ENCODE results near the gene GRIK5. TPM values are rescaled to one million over a fixed set of nuclear protein-coding genes. Genes with fewer than 3 reads are reported as not detected.

GRIK5 gene
- polyA plus RNA-seq, 1 experiment = 0.05 TPM

DNA sequence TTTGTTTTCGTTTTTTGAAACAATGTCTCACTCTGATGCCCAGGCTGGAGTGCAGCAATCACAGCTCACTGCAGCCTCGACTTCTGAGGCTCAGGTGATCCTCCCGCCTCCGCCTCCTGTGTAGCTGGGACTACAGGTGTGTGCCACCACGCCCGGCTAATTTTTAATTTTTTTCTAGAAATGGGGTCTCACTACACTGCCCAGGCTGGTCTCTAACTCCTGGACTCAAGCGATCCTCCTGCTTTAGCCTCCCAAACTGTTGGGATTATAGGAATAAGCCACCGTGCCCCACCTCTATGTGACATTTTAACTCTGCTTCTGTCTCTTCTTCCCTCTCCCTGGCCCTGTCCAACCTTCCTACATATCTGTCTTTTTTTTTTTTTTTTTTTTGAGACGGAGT, 81.1 kb downstream of the GRIK5 start:
- TF ChIP-seq, protein P1, sequence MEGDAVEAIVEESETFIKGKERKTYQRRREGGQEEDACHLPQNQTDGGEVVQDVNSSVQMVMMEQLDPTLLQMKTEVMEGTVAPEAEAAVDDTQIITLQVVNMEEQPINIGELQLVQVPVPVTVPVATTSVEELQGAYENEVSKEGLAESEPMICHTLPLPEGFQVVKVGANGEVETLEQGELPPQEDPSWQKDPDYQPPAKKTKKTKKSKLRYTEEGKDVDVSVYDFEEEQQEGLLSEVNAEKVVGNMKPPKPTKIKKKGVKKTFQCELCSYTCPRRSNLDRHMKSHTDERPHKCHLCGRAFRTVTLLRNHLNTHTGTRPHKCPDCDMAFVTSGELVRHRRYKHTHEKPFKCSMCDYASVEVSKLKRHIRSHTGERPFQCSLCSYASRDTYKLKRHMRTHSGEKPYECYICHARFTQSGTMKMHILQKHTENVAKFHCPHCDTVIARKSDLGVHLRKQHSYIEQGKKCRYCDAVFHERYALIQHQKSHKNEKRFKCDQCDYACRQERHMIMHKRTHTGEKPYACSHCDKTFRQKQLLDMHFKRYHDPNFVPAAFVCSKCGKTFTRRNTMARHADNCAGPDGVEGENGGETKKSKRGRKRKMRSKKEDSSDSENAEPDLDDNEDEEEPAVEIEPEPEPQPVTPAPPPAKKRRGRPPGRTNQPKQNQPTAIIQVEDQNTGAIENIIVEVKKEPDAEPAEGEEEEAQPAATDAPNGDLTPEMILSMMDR (IDR thresholded peaks at IDR 0.05; ENCODE audit: low read depth, low read length) = no peak
- no peak for DNase-seq (ENCODE audit: low read depth, low spot score)
- H3K4me3 ChIP-seq (ENCODE audit: low read depth, low read length) = no peak overlapping the region
- CTCF ChIA-PET = no interaction called here
- H3K27me3 ChIP-seq (ENCODE audit: control insufficient read depth, insufficient read depth, low read length) = peaks cover 16% of the 10 kb centered on the region
- POLR2A ChIA-PET = no interaction called here
- no peak overlapping the region for H3K27ac ChIP-seq (ENCODE audit: low read depth, low read length)
- H3K9me3 ChIP-seq (ENCODE audit: control insufficient read depth, insufficient read depth, low read length) = no peaks in the 10 kb centered on the region; the same call in 1 of the 2 replicates

GRCh38 chr19:41987141-41987860, 82.7 kb downstream of the GRIK5 start:
- POLR2A ChIA-PET = interaction anchor here (0.7 kb wide), 1 partner anchor 229 kb away, joined by 3 read pairs; no protein-coding TSS in a partner anchor
- no peak for DNase-seq (ENCODE audit: low read depth, low spot score)
- no peak overlapping the region for H3K27ac ChIP-seq (ENCODE audit: low read depth, low read length)
- no peak overlapping the region for H3K4me3 ChIP-seq (ENCODE audit: low read depth, low read length)
- CTCF ChIA-PET = no interaction called here
- peaks cover 16% of the 10 kb centered on the region for H3K27me3 ChIP-seq (ENCODE audit: control insufficient read depth, insufficient read depth, low read length)
- TF ChIP-seq, protein P1 (IDR thresholded peaks at IDR 0.05; ENCODE audit: low read depth, low read length) = no peak
- no peaks in the 10 kb centered on the region; the same call in 1 of the 2 replicates for H3K9me3 ChIP-seq (ENCODE audit: control insufficient read depth, insufficient read depth, low read length)

DNA sequence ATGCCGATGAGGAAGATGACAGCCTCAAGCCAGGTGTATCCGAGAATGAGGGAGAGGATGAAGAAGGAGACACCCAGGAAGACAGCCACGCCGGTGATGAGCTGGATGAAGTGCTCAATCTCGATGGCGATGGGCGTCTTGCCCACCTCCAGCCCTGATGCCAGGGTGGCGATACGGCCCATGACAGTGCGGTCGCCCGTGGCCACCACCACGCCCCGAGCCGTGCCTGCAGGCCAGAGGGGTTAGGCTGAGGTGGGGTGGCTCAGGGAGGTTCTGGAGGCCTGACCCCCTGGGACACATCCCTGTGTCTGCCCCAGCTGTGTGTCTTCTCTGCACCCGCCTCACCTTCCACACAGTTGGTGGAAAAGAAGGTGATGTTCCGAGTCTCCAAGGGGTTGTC, 85.0 kb downstream of the GRIK5 start:
- no peak for DNase-seq (ENCODE audit: low read depth, low spot score)
- TF ChIP-seq, protein P1 (IDR thresholded peaks at IDR 0.05; ENCODE audit: low read depth, low read length) = no peak
- Histone ChIP-seq H3K27me3 (ENCODE audit: control insufficient read depth, insufficient read depth, low read length) (peaks cover 14% of the 10 kb centered on the region), H3K4me3 (ENCODE audit: low read depth, low read length) (no peak overlapping the region), H3K9me3 (ENCODE audit: control insufficient read depth, insufficient read depth, low read length) (no peaks in the 10 kb centered on the region; the same call in 1 of the 2 replicates), H3K27ac (ENCODE audit: low read depth, low read length) (no peak overlapping the region)
- CTCF ChIA-PET = interaction anchor here (1.1 kb wide), 1 partner anchor 50 kb away, joined by 3 read pairs; no protein-coding TSS in a partner anchor
- POLR2A ChIA-PET = no interaction called here

GRCh38 chr19:41981724-41982123, 88.3 kb downstream of the GRIK5 start:
- no peak for DNase-seq (ENCODE audit: low read depth, low spot score)
- POLR2A ChIA-PET = no interaction called here
- CTCF ChIA-PET = no interaction called here
- Histone ChIP-seq H3K27me3 (ENCODE audit: control insufficient read depth, insufficient read depth, low read length) (peaks cover 5% of the 10 kb centered on the region), H3K4me3 (ENCODE audit: low read depth, low read length) (no peak overlapping the region), H3K9me3 (ENCODE audit: control insufficient read depth, insufficient read depth, low read length) (no peaks in the 10 kb centered on the region), H3K27ac (ENCODE audit: low read depth, low read length) (no peak overlapping the region)
- TF ChIP-seq, protein P1 (IDR thresholded peaks at IDR 0.05; ENCODE audit: low read depth, low read length) = no peak

DNA sequence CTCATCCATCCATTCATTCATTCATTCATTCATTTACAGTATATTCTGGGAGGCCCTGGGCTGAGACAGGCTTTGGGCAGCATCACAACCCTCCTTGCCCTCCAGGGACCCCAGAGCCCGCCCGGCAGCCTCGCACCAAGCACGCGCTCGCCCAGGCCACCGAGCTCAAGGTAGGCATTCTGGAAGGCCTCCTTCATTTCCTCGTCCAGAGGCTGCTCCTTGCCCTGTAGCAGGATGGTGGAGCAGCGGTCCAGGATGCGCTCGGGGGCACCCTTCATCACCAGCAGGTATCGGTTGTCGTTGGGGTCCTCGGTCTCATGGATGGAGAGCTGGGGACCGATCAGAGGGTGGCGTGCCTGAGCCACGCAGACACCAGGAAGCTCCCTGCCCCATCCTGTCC, 91.5 kb downstream of the GRIK5 start:
- H3K27me3 ChIP-seq (ENCODE audit: control insufficient read depth, insufficient read depth, low read length) = peaks cover 3% of the 10 kb centered on the region
- ChIA-PET CTCF (no interaction called here), POLR2A (no interaction called here)
- DNase-seq (ENCODE audit: low read depth, low spot score) = no peak
- H3K9me3 ChIP-seq (ENCODE audit: control insufficient read depth, insufficient read depth, low read length) = no peaks in the 10 kb centered on the region
- TF ChIP-seq, protein P1 (IDR thresholded peaks at IDR 0.05; ENCODE audit: low read depth, low read length) = no peak
- no peak overlapping the region for H3K4me3 ChIP-seq (ENCODE audit: low read depth, low read length)
- no peak overlapping the region for H3K27ac ChIP-seq (ENCODE audit: low read depth, low read length)
